ENCODE measurements around the gene ADK.

GRCh38 chr10:74187237-74187636, 36.2 kb downstream of the ADK start:
- TF ChIP-seq, protein P1, sequence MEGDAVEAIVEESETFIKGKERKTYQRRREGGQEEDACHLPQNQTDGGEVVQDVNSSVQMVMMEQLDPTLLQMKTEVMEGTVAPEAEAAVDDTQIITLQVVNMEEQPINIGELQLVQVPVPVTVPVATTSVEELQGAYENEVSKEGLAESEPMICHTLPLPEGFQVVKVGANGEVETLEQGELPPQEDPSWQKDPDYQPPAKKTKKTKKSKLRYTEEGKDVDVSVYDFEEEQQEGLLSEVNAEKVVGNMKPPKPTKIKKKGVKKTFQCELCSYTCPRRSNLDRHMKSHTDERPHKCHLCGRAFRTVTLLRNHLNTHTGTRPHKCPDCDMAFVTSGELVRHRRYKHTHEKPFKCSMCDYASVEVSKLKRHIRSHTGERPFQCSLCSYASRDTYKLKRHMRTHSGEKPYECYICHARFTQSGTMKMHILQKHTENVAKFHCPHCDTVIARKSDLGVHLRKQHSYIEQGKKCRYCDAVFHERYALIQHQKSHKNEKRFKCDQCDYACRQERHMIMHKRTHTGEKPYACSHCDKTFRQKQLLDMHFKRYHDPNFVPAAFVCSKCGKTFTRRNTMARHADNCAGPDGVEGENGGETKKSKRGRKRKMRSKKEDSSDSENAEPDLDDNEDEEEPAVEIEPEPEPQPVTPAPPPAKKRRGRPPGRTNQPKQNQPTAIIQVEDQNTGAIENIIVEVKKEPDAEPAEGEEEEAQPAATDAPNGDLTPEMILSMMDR (conservative IDR thresholded peaks at IDR 0.05): no peak
- TF ChIP-seq EZH2 (IDR thresholded peaks at IDR 0.05; ENCODE audit: low read depth): no peak
